Peyer's patch (tissue), 4 donors: ENCODE data around the gene FDX2. TPM values are rescaled to one million over a fixed set of nuclear protein-coding genes. Genes with fewer than 3 reads are reported as not detected.

ENCODE experiments used
- DNase-seq, 3 donors: peaks; one replicate each; pipeline ENCODE4 v3.0.0-alpha.2; 2017 to 2019
- H3K27ac ChIP-seq, 4 donors: fragments of 200-600 bp; sonication (generic); one replicate each; pipeline ENCODE4 v1.5.1; 2016 to 2019
- H3K27me3 ChIP-seq, 2 donors: fragments of 200-600 bp; sonication (generic); one replicate each; pipeline ENCODE4 v1.5.1; 2019
- H3K36me3 ChIP-seq, 3 donors: fragments of 200-600 bp; sonication (generic); one replicate each; pipeline ENCODE4 v1.5.1; 2016 to 2019
- H3K4me1 ChIP-seq, 4 donors: fragments of 200-600 bp; sonication (generic); one replicate each; pipeline ENCODE4 v1.5.1; 2016 to 2019
- H3K4me3 ChIP-seq, 4 donors: fragments of 200-600 bp; sonication (generic); 1 replicate in 3 of 4; 2 replicates in 1 of 4; pipeline ENCODE4 v1.5.1; 2016 to 2019; ENCODE audit warnings: mild to moderate bottlenecking in 1 of 4
- H3K9me3 ChIP-seq, 4 donors: fragments of 200-600 bp; sonication (generic); one replicate each; pipeline ENCODE4 v1.5.1; 2016 to 2019; ENCODE audit warnings: mild to moderate bottlenecking in 1 of 4
- CTCF ChIP-seq, 6 experiments: fragments of 450-650 bp in 4 of 6; fragments of 200-600 bp in 2 of 6; sonication (generic) in 1 of 6; IDR thresholded peaks; one replicate each; pipeline ENCODE4 v1.5.1; 2017 to 2019; ENCODE audit warnings: antibody characterized with exemption in 6 of 6, mild to moderate bottlenecking in 3 of 6, moderate library complexity in 1 of 6
- POLR2A ChIP-seq, 2 donors: fragments of 450-650 bp; IDR thresholded peaks; one replicate each; pipeline ENCODE4 v1.5.1; 2017; ENCODE audit warnings: antibody characterized with exemption in 2 of 2, mild to moderate bottlenecking in 2 of 2, moderate library complexity in 2 of 2
- small RNA-seq, 2 donors: library from RNA; depleted of rRNA; stranded (forward); fragments of <200 nt; gene quantifications; one replicate each; pipeline ENCODE3, GENCODE V24; 2016
- total RNA-seq, 4 donors: library from RNA; depleted of rRNA; stranded (reverse); fragments of >200 nt; gene quantifications; one replicate each; pipeline ENCODE4 v1.1.0, GENCODE V29; 2016

Gene FDX2
- total RNA-seq, 4 donors from 2014 or later = 8.3 to 22.2 (median 12.5) TPM

- Histone ChIP-seq H3K4me1 (no peaks in the 10 kb centered on the region), H3K27ac (no peak overlapping the region), H3K27me3 (no peaks in the 10 kb centered on the region), H3K4me3 (no peak overlapping the region), H3K9me3 (no peaks in the 10 kb centered on the region), H3K36me3 (peaks cover 0 to 11% (median 0%) of the 10 kb centered on the region in 3 donors)
- TF ChIP-seq CTCF (IDR thresholded peaks at IDR 0.05) = no peak
- no peak for TF ChIP-seq POLR2A (IDR thresholded peaks at IDR 0.05)
- no peak for DNase-seq
Measured at GRCh38 chr19:10262771-10263170, 53.0 kb downstream of the FDX2 start.

- DNase-seq = no peak
- TF ChIP-seq CTCF (IDR thresholded peaks at IDR 0.05) = no peak
- no peak for TF ChIP-seq POLR2A (IDR thresholded peaks at IDR 0.05)
- no peak overlapping the region for H3K27ac ChIP-seq
Measured at GRCh38 chr19:10260141-10260584, 55.7 kb downstream of the FDX2 start.

More at GRCh38 chr19:10260141-10260584, 55.7 kb downstream of the FDX2 start:
- peaks cover 0 to 36% (median 0%) of the 10 kb centered on the region in 3 donors for H3K36me3 ChIP-seq
- no peaks in the 10 kb centered on the region for H3K4me1 ChIP-seq
- no peaks in the 10 kb centered on the region for H3K9me3 ChIP-seq
- no peaks in the 10 kb centered on the region for H3K27me3 ChIP-seq
- no peak overlapping the region for H3K4me3 ChIP-seq

Small RNA genes lying within 50 kb of the gene (small RNA-seq; reads per million reads assigned to genes)
- gene AC011511.1 = 0 reads per million in 2 donors
- gene AC011511.4 = 0 reads per million in 2 donors

Other genes starting within 250 kb of the FDX2 start
- gene SHFL, start 229.7 kb downstream of the FDX2 start, total RNA-seq = 100 to 1,000 TPM in 1 of 4 donors, 10 to 100 TPM in 3; 39.9 to 125 (median 62.7) TPM
- gene ANGPTL6, start 213.3 kb downstream of the FDX2 start, total RNA-seq = 10 to 100 TPM in 1 of 4 donors, 1 to 10 TPM in 3; 1.1 to 19.0 (median 2.5) TPM
- gene PPAN, start 209.7 kb downstream of the FDX2 start, total RNA-seq = 100 to 1,000 TPM in 1 of 4 donors, 10 to 100 TPM in 3; 11.7 to 147 (median 24.7) TPM
- 10 to 100 TPM in 2 of 4 donors, 1 to 10 TPM in 2; 7.0 to 21.5 (median 11.6) TPM for gene P2RY11, start 204.3 kb downstream of the FDX2 start, total RNA-seq
- gene EIF3G, start 196.1 kb downstream of the FDX2 start, total RNA-seq = 100 to 1,000 TPM; 111 to 220 (median 181) TPM
- gene DNMT1, start 121.1 kb downstream of the FDX2 start, total RNA-seq = 100 to 1,000 TPM in 1 of 4 donors, 10 to 100 TPM in 3; 22.1 to 195 (median 41.5) TPM
- 1 to 10 TPM; 2.8 to 4.8 (median 3.1) TPM for gene S1PR2, start 84.7 kb downstream of the FDX2 start, total RNA-seq
- gene MRPL4, start 63.8 kb downstream of the FDX2 start, total RNA-seq = 10 to 100 TPM; 43.8 to 49.6 (median 45.3) TPM
- 10 to 100 TPM in 2 of 4 donors, 1 to 10 TPM in 2; 2.6 to 62.7 (median 12.7) TPM for gene ICAM1, start 44.9 kb downstream of the FDX2 start, total RNA-seq
- not detected for gene ICAM4, start 29.1 kb downstream of the FDX2 start, total RNA-seq
- gene ICAM5, start 26.1 kb downstream of the FDX2 start, total RNA-seq = under 1 TPM in 1 of 4 donors, not detected in 3; 0.27 TPM
- gene ZGLP1, start 6.2 kb downstream of the FDX2 start, total RNA-seq = 10 to 100 TPM in 1 of 4 donors, 1 to 10 TPM in 1, not detected in 2; 2.1 to 10.7 TPM
- 10 to 100 TPM; 42.1 to 66.5 (median 55.8) TPM for gene RAVER1, start 17.5 kb upstream of the FDX2 start, total RNA-seq
- gene ICAM3, start 23.6 kb upstream of the FDX2 start, total RNA-seq = 10 to 100 TPM in 3 of 4 donors, 1 to 10 TPM in 1; 5.5 to 20.6 (median 10.8) TPM
- gene TYK2, start 64.6 kb upstream of the FDX2 start, total RNA-seq = 100 to 1,000 TPM; 138 to 531 (median 246) TPM
- 100 to 1,000 TPM; 118 to 443 (median 159) TPM for gene CDC37, start 87.5 kb upstream of the FDX2 start, total RNA-seq
- 1 to 10 TPM; 3.3 to 7.2 (median 5.1) TPM for gene PDE4A, start 104.5 kb upstream of the FDX2 start, total RNA-seq
- gene KEAP1, start 187.3 kb upstream of the FDX2 start, total RNA-seq = 10 to 100 TPM; 44.2 to 53.6 (median 46.9) TPM
- not detected for gene S1PR5, start 201.4 kb upstream of the FDX2 start, total RNA-seq
- gene ATG4D, start 227.9 kb upstream of the FDX2 start, total RNA-seq = 100 to 1,000 TPM in 3 of 4 donors, 10 to 100 TPM in 1; 36.3 to 169 (median 150) TPM
- 10 to 100 TPM; 16.3 to 97.4 (median 20.0) TPM for gene KRI1, start 250.0 kb upstream of the FDX2 start, total RNA-seq